SU-DHL-6 (cell line): ENCODE data around the gene OLFM4.

Experiments used
- CTCF ChIP-seq: fragments of 200-600 bp; sonication (generic); IDR thresholded peaks from one replicate; pipeline ENCODE4 v1.5.1; 2017; ENCODE audit warnings: antibody characterized with exemption, mild to moderate bottlenecking, low read length, moderate library complexity; ENCODE audit not compliant: insufficient read depth, poor library complexity, severe bottlenecking
- EZH2phosphoT487 ChIP-seq: fragments of 200-600 bp; sonication (generic), shearing (Covaris generic); conservative IDR thresholded peaks from 2 replicates; pipeline ENCODE4 v1.6.1; 2018; ENCODE audit warnings: mild to moderate bottlenecking, antibody characterized with exemption, low read length, moderate library complexity, mixed read lengths

- TF ChIP-seq CTCF = no peak
- no peak for TF ChIP-seq EZH2phosphoT487
Observed at GRCh38 chr13:53014495-53015443, 13.8 kb upstream of the OLFM4 start.
